GM21381 (cell line): ENCODE measurements around the gene TPBGL.

ENCODE experiments used
- ATAC-seq: cut with Tn5 transposase; IDR thresholded peaks from one replicate; pipeline ENCODE4 v1.9.1; 2021; ENCODE audit warnings: mild to moderate bottlenecking, moderate library complexity; ENCODE audit not compliant: unreplicated experiment

TPBGL gene

GRCh38 chr11:75240311-75241035, at the start of gene TPBGL:
Gene TPBGL, plus strand, starts transcription at chr11:75240774. Its CDS starts 276 bp downstream, at chr11:75241050.
- ATAC-seq = no peak

GRCh38 chr11:75191330-75191717, 49.2 kb upstream of the TPBGL start:
- ATAC-seq = no peak

GRCh38 chr11:75193271-75193670, 47.3 kb upstream of the TPBGL start:
- ATAC-seq = no peak

GRCh38 chr11:75193711-75194110, 46.9 kb upstream of the TPBGL start:
- ATAC-seq = no peak

- ATAC-seq = no peak
Measured at GRCh38 chr11:75194147-75194546, 46.4 kb upstream of the TPBGL start.

- ATAC-seq = no peak
Measured at GRCh38 chr11:75195167-75195962, 45.2 kb upstream of the TPBGL start.

- no peak for ATAC-seq
Measured at GRCh38 chr11:75196426-75196825, 44.1 kb upstream of the TPBGL start.

GRCh38 chr11:75197512-75198277, 42.9 kb upstream of the TPBGL start:
- ATAC-seq = no peak

- ATAC-seq = no peak
Measured at GRCh38 chr11:75198278-75198973, 42.1 kb upstream of the TPBGL start.

- no peak for ATAC-seq
Measured at GRCh38 chr11:75199412-75199955, 41.1 kb upstream of the TPBGL start.

- ATAC-seq = no peak
Measured at GRCh38 chr11:75200051-75200450, 40.5 kb upstream of the TPBGL start.

- no peak for ATAC-seq
Measured at GRCh38 chr11:75200531-75200930, 40.0 kb upstream of the TPBGL start.

- ATAC-seq = no peak
Measured at GRCh38 chr11:75201771-75202170, 38.8 kb upstream of the TPBGL start.

GRCh38 chr11:75202195-75202594, 38.4 kb upstream of the TPBGL start:
- ATAC-seq = no peak

- no peak for ATAC-seq
Measured at GRCh38 chr11:75203138-75203537, 37.4 kb upstream of the TPBGL start.

- ATAC-seq = no peak
Measured at GRCh38 chr11:75203641-75204011, 36.9 kb upstream of the TPBGL start.

- no peak for ATAC-seq
Measured at GRCh38 chr11:75204012-75204674, 36.4 kb upstream of the TPBGL start.

GRCh38 chr11:75204685-75205563, 35.6 kb upstream of the TPBGL start:
- peak; percentile 83 for ATAC-seq

- no peak for ATAC-seq
Measured at GRCh38 chr11:75205564-75206020, 35.0 kb upstream of the TPBGL start.
